ENCODE data around the gene ARFGEF3.

Gene ARFGEF3

GRCh38 chr6:138240476-138241245, 78.9 kb downstream of the ARFGEF3 start:
- DNase-seq (ENCODE audit: low spot score), result no peak

DNA sequence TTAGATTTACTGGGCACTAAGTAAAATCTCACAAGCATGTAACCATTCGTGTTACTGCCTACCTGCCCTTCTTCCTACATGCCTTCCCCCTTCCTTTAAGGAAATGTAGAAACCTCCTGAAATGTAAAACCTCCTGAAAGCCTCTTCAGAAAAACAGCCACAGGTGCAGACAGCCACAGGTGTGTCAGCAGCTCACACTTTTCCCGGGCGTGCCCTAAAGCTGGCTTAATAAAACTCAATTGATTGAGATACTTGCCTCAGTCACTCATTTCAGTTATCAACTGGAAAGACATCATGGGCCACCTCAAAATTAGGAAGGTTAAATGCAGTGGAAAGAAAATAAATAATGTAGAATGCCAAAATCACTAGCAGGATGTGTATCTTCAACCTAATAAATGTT, 79.6 kb downstream of the ARFGEF3 start:
- no peak for DNase-seq (ENCODE audit: low spot score)

DNA sequence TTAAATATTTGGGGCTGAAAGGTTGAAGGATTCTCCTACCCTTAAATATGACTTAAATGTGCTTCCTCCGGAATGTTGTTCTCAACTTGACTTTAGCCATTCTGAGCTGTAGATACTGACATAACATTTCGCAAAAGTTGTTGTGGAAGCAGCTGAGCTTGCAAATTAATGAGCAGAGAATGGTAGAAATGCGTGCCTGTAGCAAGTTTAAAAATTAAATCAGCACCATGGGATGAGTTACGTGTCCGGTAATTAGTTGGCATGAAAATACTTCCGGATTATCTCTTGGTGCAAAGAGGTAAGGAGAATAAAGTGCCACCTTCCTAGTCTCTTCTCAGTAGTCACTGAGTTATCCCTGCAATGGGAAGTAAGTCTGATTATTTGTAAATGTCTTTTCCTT, 80.2 kb downstream of the ARFGEF3 start:
- no peak for DNase-seq (ENCODE audit: low spot score)

DNA sequence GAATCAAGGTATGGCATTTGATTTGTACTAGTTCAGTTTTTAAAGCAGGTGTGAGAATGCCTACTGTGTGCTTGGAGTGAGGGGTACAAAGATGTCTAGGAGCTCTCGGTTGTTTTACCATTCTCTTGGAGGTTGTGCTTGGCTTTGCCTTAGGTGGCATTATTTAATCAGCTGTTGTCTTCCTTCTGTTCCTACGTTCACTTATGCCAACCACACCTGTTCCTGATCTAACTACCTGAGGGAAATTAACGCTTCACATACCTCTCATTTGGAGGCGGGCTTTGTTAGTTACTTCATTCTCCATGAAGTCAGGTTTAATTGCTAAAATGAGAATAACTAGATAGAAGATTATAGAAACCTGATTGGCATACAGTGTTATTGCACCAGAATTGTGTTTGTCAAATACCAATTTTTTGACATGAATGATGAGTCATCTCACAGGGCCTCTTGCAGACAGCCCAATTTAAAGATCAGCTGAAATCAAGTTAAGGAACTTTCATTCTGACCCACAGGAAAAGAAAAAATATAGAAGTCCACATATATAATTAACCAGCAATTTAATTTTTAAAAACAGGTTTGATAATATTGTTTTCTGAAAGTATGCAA, 81.4 kb downstream of the ARFGEF3 start:
- no peak for DNase-seq (ENCODE audit: low spot score)

GRCh38 chr6:138245751-138246150, 84.0 kb downstream of the ARFGEF3 start:
- DNase-seq (ENCODE audit: low spot score), result no peak

GRCh38 chr6:138246650-138247440, 85.1 kb downstream of the ARFGEF3 start:
- no peak for DNase-seq (ENCODE audit: low spot score)

- no peak for DNase-seq (ENCODE audit: low spot score)
These were observed 86.3 kb downstream of the ARFGEF3 start for GRCh38 chr6:138248011-138248410.

DNA sequence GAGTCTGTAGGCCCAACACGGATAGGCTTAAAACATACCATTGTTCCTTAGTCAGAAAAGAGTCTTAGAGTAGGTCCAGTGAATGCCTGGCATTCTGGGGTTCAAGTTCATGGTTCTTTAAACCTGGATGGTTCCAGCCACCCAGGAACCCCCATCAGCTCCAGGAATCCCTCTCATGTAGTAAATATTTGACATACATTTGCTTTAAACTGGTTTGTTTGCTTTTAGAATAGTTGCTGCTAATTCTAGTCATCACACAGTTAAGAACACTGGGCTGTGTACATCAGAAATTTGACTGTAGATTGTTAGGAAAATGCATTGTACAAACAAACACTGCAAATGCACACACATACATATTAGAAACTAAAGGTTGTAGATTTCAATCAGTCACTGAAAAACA, 87.1 kb downstream of the ARFGEF3 start:
- no peak for DNase-seq (ENCODE audit: low spot score)

DNA sequence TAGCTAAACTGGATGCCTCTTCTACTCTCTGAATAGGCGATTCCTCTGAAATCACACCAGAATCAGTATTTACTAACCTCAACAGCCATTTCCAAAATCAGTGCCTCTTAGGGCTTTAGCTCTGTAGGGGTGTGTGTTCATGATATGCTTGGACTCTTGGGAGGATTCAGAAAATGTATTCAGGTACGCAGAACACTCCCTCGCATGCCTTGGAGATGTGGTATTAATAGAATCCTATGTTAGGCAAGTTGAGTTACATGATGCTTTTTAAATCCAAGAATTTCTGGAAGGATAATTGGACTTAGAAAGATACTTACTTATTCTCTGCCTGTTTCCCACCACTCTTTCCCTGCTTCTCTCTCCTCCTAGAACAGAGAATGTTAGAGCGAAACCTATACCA, 88.3 kb downstream of the ARFGEF3 start:
- no peak for DNase-seq (ENCODE audit: low spot score)

DNA sequence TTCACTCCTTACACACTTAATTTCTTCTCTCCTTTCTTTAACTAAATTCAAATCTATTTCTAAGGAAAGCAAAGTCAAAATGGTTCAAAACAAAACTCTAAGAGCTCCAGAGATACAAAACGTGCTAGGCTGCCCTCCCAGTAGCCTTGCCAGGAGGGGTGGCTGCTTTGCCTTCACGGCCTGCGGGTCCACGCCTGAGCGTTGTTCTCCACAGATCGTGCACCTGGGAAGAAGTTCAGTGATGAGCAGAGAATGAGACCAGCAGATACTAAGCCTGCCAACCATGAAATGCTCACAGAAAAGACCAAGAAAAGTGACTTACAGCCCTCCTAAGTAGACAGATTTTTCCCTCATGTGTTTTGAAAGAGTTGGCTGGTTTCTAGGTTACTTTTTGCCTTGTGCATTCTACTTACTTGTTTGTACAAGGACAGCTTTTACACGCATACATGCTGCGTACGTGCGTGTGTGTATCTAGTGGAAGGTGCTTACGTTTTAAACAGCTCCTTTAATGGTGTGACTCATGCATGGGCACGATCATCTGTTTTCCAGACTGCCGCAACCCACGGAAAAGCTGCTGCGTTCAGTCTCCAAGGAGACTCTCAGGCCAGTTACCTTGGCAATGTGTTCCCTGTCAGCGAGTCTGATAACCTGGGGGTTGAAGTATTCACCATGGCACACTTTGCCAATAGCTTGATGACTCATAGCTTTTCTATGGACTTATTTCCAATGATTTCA, 88.9 kb downstream of the ARFGEF3 start:
- DNase-seq (ENCODE audit: low spot score), result no peak

DNA sequence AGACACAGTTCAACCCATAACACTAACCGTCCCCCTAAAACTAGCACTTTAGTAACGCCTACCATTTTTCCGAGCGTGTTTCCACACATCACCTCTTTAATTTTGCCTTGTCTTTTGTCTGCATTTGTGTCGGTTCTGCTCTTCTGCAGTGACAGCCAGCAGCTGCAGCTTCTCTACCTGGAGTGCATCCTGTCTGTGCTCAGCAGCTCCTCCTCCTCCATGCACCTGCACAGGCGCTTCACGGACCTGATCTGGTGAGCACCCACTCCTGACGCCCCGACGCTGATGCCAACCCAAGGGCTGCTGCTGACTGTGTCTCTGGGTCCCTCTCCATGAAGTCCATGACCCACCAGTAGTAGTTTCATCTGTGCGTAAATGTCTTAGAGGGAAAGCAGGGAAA, 92.0 kb downstream of the ARFGEF3 start:
- DNase-seq (ENCODE audit: low spot score), result no peak

DNA sequence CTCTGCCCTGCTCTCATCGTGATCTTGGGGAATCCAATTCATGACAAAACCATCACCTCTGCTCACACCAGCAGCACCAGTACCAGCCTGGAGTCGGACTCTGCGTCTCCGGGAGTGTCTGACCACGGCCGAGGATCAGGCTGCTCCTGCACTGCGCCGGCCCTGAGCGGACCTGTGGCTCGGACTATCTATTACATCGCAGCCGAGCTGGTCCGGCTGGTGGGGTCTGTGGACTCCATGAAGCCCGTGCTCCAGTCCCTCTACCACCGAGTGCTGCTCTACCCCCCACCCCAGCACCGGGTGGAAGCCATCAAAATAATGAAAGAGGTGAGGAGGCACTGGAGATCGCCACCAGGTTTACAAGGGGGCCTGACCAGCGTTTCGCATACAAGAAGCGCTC, 93.7 kb downstream of the ARFGEF3 start:
- DNase-seq (ENCODE audit: low spot score), result no peak

- no peak for DNase-seq (ENCODE audit: low spot score)
These were observed 95.9 kb downstream of the ARFGEF3 start for GRCh38 chr6:138257638-138258040.

- no peak for DNase-seq (ENCODE audit: low spot score)
These were observed 96.5 kb downstream of the ARFGEF3 start for GRCh38 chr6:138258197-138258596.

GRCh38 chr6:138258991-138259390, 97.3 kb downstream of the ARFGEF3 start:
- no peak for DNase-seq (ENCODE audit: low spot score)

GRCh38 chr6:138261116-138261780, 99.5 kb downstream of the ARFGEF3 start:
- no peak for DNase-seq (ENCODE audit: low spot score)

DNA sequence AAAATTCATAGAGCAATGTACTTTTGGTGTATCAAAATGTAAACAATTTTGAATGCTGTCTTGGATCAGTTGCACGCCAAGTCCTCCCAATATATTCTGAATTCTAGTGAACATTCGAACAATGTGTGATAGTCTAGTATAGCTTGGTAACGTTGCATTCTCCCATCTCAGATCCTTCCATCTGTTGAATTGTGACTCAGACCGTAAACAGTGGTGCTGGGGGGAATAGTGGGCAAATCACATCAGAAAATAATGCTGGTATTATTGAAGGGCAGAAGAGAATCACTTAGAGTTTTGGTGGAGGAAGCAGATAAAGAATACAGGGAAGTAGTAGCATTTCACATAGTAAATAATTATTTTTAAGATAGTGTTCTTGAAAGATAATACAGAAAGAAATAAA, 102.2 kb downstream of the ARFGEF3 start:
- DNase-seq (ENCODE audit: low spot score), result no peak

DNA sequence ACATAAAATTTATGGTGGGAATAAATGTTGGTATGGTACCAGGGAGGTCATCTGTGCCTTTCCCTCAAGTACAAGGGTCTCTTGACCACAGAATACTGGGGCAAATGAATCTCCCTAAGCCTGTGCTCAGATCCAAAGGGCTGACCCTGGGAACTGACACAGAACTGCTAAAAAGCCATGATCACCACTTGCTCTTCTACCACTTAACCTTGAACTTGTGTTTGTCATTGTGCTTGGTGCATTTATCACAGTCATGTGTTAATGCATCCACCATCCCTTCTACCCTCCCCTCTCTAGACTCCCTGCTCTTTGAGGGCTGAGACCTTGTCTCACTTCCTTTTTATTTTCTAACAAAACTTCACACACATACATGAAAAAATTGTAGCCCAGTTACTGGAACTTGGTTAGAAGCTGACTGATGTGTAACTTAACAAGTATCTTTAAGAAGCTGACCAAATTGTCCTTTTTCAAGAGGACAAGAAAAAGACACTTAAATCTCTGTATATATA, 102.7 kb downstream of the ARFGEF3 start:
- no peak for DNase-seq (ENCODE audit: low spot score)

DNA sequence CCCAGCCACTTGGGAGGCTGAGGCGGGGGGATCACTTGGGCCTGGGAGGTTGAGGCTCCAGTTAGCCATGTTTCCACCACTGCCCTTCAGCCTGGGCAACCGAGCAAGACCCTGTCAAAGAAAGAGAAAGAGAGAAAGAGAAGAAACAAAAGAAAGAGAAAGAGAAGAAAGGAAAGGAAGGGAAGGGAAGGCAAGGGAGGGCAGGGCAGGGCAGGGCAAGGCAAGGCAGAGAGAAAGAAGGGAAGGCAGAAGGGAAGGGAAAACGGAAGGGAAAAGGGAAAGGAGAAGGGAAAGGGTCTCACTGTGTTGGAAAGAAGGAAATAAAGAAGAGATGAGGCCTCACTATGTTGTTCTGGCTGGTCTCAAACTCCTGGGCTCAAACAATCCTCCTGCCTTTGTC, 104.4 kb downstream of the ARFGEF3 start:
- DNase-seq (ENCODE audit: low spot score), result no peak

- DNase-seq (ENCODE audit: low spot score), result no peak
These were observed 106.5 kb downstream of the ARFGEF3 start for GRCh38 chr6:138267971-138268895.

- no peak for DNase-seq (ENCODE audit: low spot score)
These were observed 109.7 kb downstream of the ARFGEF3 start for GRCh38 chr6:138271451-138271850.
